Caco-2 (cell line): ENCODE results near the gene MACROD2. TPM values are rescaled to one million over a fixed set of nuclear protein-coding genes. Genes with fewer than 3 reads are reported as not detected.

Experiments
- BruUV-seq: library from RNA; stranded (reverse); fragments of 400-500 nt; replicated peaks from 2 replicates; lab custom pipeline; 2021; lab: Mats Ljungman, UMichigan
- CTCF ChIA-PET: fragments of 300-600 bp; sonication (Branson Sonifier 250); formaldehyde crosslinking; loops from one replicate; lab custom pipeline; 2022; ENCODE audit warnings: antibody characterized with exemption; lab: Charles Lee
- POLR2A ChIA-PET: fragments of 300-600 bp; sonication (Branson Sonifier 250); formaldehyde crosslinking; loops from one replicate; lab custom pipeline; 2022; ENCODE audit warnings: antibody characterized with exemption; lab: Charles Lee
- DNase-seq, 2 experiments: peaks; one replicate each; pipeline versions ENCODE4 v3.0.0 to v3.0.0-alpha.2; 2020 to 2022
- H3K27me3 ChIP-seq: replicated peaks from 2 replicates; pipeline ENCODE4 v1.6.0; 2011; ENCODE audit warnings: low read length; ENCODE audit not compliant: control insufficient read depth, insufficient read depth
- H3K36me3 ChIP-seq: 2 replicates; pipeline ENCODE4 v1.5.1; 2011; ENCODE audit warnings: low read length; ENCODE audit not compliant: control insufficient read depth, insufficient read depth
- H3K4me1 ChIP-seq: fragments of 250-450 bp; sonication (Bioruptor Pico); 2 replicates; pipeline ENCODE4 v1.5.1; 2020; ENCODE audit warnings: mild to moderate bottlenecking
- H3K4me3 ChIP-seq: 2 replicates; pipeline ENCODE4 v1.5.1; 2011; ENCODE audit warnings: low read depth, mild to moderate bottlenecking, control low read depth, low read length
- H3K9me3 ChIP-seq: fragments of 250-450 bp; sonication (Bioruptor Pico); 2 replicates; pipeline ENCODE4 v1.5.1; 2020; ENCODE audit warnings: mild to moderate bottlenecking, moderate library complexity
- H3K27ac Mint-ChIP-seq: one replicate; pipeline ENCODE4 v1.8.0; 2022; ENCODE audit warnings: mixed read lengths; ENCODE audit not compliant: unreplicated experiment
- H3K27me3 Mint-ChIP-seq: one replicate; pipeline ENCODE4 v1.8.0; 2022; ENCODE audit warnings: mixed read lengths; ENCODE audit not compliant: insufficient read depth, unreplicated experiment
- H3K36me3 Mint-ChIP-seq: one replicate; pipeline ENCODE4 v1.8.0; 2022; ENCODE audit warnings: mild to moderate bottlenecking, mixed read lengths; ENCODE audit not compliant: insufficient read depth, unreplicated experiment
- H3K4me1 Mint-ChIP-seq: one replicate; pipeline ENCODE4 v1.8.0; 2022; ENCODE audit warnings: low read depth, mixed read lengths; ENCODE audit not compliant: unreplicated experiment
- H3K4me3 Mint-ChIP-seq: one replicate; pipeline ENCODE4 v1.8.0; 2022; ENCODE audit warnings: mild to moderate bottlenecking, moderate library complexity, mixed read lengths; ENCODE audit not compliant: unreplicated experiment
- H3K9me3 Mint-ChIP-seq: one replicate; pipeline ENCODE4 v1.8.0; 2022; ENCODE audit warnings: mixed read lengths; ENCODE audit not compliant: unreplicated experiment
- intact Hi-C: fragments of 100-400 bp; cut with micrococcal nuclease; formaldehyde crosslinking; loops from one replicate; pipeline ENCODE4 v1.10.0; 2022; ENCODE audit not compliant: unreplicated experiment
- total RNA-seq: library from RNA; stranded (reverse); gene quantifications from 2 replicates; pipeline ENCODE4 v1.2.3, GENCODE V29; 2022
- TF ChIP-seq, protein P1 (sequence below), 2 experiments: fragments of 200-600 bp in 1 of 2; IDR thresholded peaks; 1 replicate in 1 of 2; 2 replicates in 1 of 2; pipeline versions ENCODE4 v1.5.1 to v1.8.0; 2011 to 2022; ENCODE audit warnings: antibody characterized with exemption in 1 of 2, control low read depth in 1 of 2, inconsistent platforms in 1 of 2, low read depth in 1 of 2, low read length in 1 of 2, mild to moderate bottlenecking in 1 of 2, moderate library complexity in 1 of 2; ENCODE audit not compliant: insufficient read depth in 1 of 2, severe bottlenecking in 1 of 2, unreplicated experiment in 1 of 2

MACROD2 gene
- total RNA-seq, 1 experiment from 2014 or later, result 6.4 TPM

DNA sequence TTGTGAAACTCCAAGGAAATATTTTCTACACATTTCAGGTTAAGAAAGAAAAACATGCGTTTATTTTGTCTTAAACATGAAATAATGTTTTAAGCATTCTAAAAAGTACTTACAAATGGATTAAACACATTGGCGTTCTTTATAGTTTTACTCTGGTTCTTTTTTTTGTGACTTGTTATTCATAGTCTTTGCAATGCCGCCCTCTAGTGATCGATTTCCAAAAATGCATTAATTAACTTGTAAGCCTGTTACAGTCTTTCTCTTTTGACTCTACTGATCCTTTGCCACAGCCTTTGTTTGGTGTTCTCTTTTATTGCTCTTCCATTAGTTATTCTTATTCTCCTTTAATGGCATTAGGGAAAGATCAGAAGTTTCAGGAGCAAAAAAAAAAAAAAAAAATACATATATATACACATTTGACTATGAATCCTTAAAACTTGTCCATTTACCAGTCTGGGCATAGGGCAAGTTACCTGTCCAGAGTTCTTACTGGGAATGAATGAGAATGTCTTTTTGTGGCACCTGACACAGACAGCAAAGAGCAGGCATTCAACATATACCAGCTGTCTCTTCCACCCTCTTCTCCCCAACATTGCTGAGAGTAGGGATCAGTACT, 59.9 kb downstream of the MACROD2 start:
- TF ChIP-seq, protein P1, sequence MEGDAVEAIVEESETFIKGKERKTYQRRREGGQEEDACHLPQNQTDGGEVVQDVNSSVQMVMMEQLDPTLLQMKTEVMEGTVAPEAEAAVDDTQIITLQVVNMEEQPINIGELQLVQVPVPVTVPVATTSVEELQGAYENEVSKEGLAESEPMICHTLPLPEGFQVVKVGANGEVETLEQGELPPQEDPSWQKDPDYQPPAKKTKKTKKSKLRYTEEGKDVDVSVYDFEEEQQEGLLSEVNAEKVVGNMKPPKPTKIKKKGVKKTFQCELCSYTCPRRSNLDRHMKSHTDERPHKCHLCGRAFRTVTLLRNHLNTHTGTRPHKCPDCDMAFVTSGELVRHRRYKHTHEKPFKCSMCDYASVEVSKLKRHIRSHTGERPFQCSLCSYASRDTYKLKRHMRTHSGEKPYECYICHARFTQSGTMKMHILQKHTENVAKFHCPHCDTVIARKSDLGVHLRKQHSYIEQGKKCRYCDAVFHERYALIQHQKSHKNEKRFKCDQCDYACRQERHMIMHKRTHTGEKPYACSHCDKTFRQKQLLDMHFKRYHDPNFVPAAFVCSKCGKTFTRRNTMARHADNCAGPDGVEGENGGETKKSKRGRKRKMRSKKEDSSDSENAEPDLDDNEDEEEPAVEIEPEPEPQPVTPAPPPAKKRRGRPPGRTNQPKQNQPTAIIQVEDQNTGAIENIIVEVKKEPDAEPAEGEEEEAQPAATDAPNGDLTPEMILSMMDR (IDR thresholded peaks at IDR 0.05; ENCODE audit: insufficient read depth in 1 of 2, low read depth in 1 of 2, low read length in 1 of 2, severe bottlenecking in 1 of 2, unreplicated experiment in 1 of 2), result peak; percentile 54 to 57
- Histone ChIP-seq H3K36me3 (no peaks in the 10 kb centered on the region), H3K27me3 (no peaks in the 10 kb centered on the region; the same call in 1 of the 2 replicates), H3K4me3 (no peak overlapping the region), H3K9me3 (no peaks in the 10 kb centered on the region), H3K4me1 (no peaks in the 10 kb centered on the region)
- no TSS peak for BruUV-seq
- Mint-ChIP-seq H3K4me1 (no peaks in the 10 kb centered on the region), H3K4me3 (no peak overlapping the region), H3K36me3 (no peaks in the 10 kb centered on the region), H3K27ac (no peak overlapping the region), H3K9me3 (no peaks in the 10 kb centered on the region), H3K27me3 (peaks cover 11% of the 10 kb centered on the region)
- ChIA-PET POLR2A (no interaction called here), CTCF (no interaction called here)
- DNase-seq, result peak in 1 of 2 experiments; percentile 65
- intact Hi-C loops, result loop anchor here (1.0 kb wide), 2 partner anchors 157 to 235 kb away; no protein-coding TSS in a partner anchor

DNA sequence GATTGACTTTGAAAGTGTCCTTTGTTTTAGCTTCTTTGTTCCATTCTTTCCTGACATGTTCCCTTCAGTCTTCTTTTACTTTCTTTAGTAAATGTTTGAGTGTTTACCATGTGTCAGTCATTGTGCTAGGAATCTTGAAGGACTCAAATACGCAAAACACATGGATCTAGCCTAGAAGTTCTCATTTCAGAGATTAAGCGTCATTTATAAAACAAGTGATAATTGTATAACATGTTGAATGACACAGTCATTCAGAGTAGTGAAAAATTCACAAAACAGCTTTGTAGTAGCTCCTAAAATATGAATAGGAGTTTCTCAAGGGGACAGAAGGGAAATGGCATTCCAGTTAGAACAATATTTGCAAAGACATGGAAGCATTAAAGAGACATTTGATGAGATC, 66.9 kb downstream of the MACROD2 start:
- intact Hi-C loops, result no loop called here
- no peak overlapping the region for H3K27ac Mint-ChIP-seq
- no TSS peak for BruUV-seq
- peaks cover 6% of the 10 kb centered on the region for H3K27me3 Mint-ChIP-seq
- no peak for DNase-seq
- Histone ChIP-seq H3K9me3 (no peaks in the 10 kb centered on the region), H3K27me3 (no peaks in the 10 kb centered on the region; the same call in 1 of the 2 replicates), H3K4me1 (no peaks in the 10 kb centered on the region), H3K36me3 (no peaks in the 10 kb centered on the region), H3K4me3 (no peak overlapping the region)
- no peaks in the 10 kb centered on the region for H3K9me3 Mint-ChIP-seq
- TF ChIP-seq, protein P1 (IDR thresholded peaks at IDR 0.05; ENCODE audit: insufficient read depth in 1 of 2, low read depth in 1 of 2, low read length in 1 of 2, severe bottlenecking in 1 of 2, unreplicated experiment in 1 of 2), result no peak
- H3K4me3 Mint-ChIP-seq, result no peak overlapping the region
- ChIA-PET POLR2A (no interaction called here), CTCF (no interaction called here)
- no peaks in the 10 kb centered on the region for H3K4me1 Mint-ChIP-seq
- H3K36me3 Mint-ChIP-seq, result no peaks in the 10 kb centered on the region

DNA sequence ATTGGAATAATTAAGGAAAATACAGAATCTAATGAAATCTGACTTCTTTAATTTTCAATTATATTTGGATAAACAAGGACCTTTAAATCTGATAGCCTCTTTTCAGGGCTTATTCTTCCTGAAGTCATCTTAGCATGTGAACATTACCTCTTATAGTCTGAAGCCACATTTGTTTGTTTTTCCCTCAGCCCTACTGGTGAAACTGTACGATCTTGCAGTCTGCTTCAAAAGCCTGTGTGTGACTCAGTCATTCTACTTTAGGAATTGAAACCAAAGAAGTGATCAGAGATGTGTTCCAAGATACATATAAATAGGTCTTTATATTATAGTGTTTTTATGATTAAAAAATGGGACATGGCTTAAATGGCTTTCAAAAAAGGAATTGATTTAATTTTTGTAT, 67.5 kb downstream of the MACROD2 start:
- Histone ChIP-seq H3K36me3 (no peaks in the 10 kb centered on the region), H3K9me3 (no peaks in the 10 kb centered on the region), H3K4me3 (no peak overlapping the region), H3K4me1 (no peaks in the 10 kb centered on the region), H3K27me3 (no peaks in the 10 kb centered on the region; the same call in 1 of the 2 replicates)
- H3K27me3 Mint-ChIP-seq, result peaks cover 6% of the 10 kb centered on the region
- intact Hi-C loops, result no loop called here
- POLR2A ChIA-PET, result no interaction called here
- no peaks in the 10 kb centered on the region for H3K36me3 Mint-ChIP-seq
- TF ChIP-seq, protein P1 (IDR thresholded peaks at IDR 0.05; ENCODE audit: insufficient read depth in 1 of 2, low read depth in 1 of 2, low read length in 1 of 2, severe bottlenecking in 1 of 2, unreplicated experiment in 1 of 2), result no peak
- H3K4me3 Mint-ChIP-seq, result no peak overlapping the region
- no peak overlapping the region for H3K27ac Mint-ChIP-seq
- DNase-seq, result no peak
- CTCF ChIA-PET, result no interaction called here
- H3K9me3 Mint-ChIP-seq, result no peaks in the 10 kb centered on the region
- no peaks in the 10 kb centered on the region for H3K4me1 Mint-ChIP-seq
- BruUV-seq, result no TSS peak
